Activated B cell treated with CpG ODN at 0.5 μM for 24 hours (primary cell): ENCODE results near the gene WDR54. TPM values are rescaled to one million over a fixed set of nuclear protein-coding genes. Genes with fewer than 3 reads are reported as not detected.
A peak's percentile ranks its signal among the peaks of the same experiment; 100 is the strongest.

Source experiments
- ATAC-seq: fragments of 200-7000 bp; cut with Tn5 transposase; one replicate; pipeline ENCODE4 v1.10.0; 2021; ENCODE audit warnings: low read depth, mild to moderate bottlenecking, moderate library complexity
- CTCF ChIA-PET: fragments of 350-600 bp; sonication (Branson Sonifier 250); formaldehyde crosslinking; loops from one replicate; lab custom pipeline; 2021; ENCODE audit warnings: antibody characterized with exemption; lab: Charles Lee
- POLR2A ChIA-PET: fragments of 350-600 bp; sonication (Branson Sonifier 250); formaldehyde crosslinking; loops from one replicate; lab custom pipeline; 2021; ENCODE audit warnings: antibody characterized with exemption; lab: Charles Lee
- DNase-seq: peaks from one replicate; pipeline ENCODE4 v3.0.0; 2022
- H3K27ac Mint-ChIP-seq: one replicate; pipeline ENCODE4 v1.8.0; 2020; ENCODE audit warnings: mixed read lengths
- H3K27me3 Mint-ChIP-seq: one replicate; pipeline ENCODE4 v1.8.0; 2021; ENCODE audit warnings: mixed read lengths
- H3K36me3 Mint-ChIP-seq: one replicate; pipeline ENCODE4 v1.8.0; 2021; ENCODE audit warnings: low read depth, mixed read lengths
- H3K4me1 Mint-ChIP-seq: one replicate; pipeline ENCODE4 v1.8.0; 2021; ENCODE audit warnings: mixed read lengths
- H3K4me3 Mint-ChIP-seq: one replicate; pipeline ENCODE4 v1.8.0; 2020; ENCODE audit warnings: mild to moderate bottlenecking, mixed read lengths
- H3K9me3 Mint-ChIP-seq: one replicate; pipeline ENCODE4 v1.8.0; 2020; ENCODE audit warnings: mixed read lengths
- intact Hi-C: fragments of 100-400 bp; cut with micrococcal nuclease; formaldehyde crosslinking; loops from one replicate; pipeline ENCODE4 v1.15.1; 2024
- total RNA-seq: library from RNA; stranded (reverse); gene quantifications from 2 replicates; pipeline ENCODE4 v1.2.3, GENCODE V29; 2022
- TF ChIP-seq, protein P1 (sequence below): fragments of 200-600 bp; IDR thresholded peaks from one replicate; pipeline ENCODE4 v1.8.0; 2022; ENCODE audit warnings: antibody characterized with exemption, mild to moderate bottlenecking

WDR54 gene
- total RNA-seq, 1 donor from 2014 or later, result 32.3 TPM

DNA sequence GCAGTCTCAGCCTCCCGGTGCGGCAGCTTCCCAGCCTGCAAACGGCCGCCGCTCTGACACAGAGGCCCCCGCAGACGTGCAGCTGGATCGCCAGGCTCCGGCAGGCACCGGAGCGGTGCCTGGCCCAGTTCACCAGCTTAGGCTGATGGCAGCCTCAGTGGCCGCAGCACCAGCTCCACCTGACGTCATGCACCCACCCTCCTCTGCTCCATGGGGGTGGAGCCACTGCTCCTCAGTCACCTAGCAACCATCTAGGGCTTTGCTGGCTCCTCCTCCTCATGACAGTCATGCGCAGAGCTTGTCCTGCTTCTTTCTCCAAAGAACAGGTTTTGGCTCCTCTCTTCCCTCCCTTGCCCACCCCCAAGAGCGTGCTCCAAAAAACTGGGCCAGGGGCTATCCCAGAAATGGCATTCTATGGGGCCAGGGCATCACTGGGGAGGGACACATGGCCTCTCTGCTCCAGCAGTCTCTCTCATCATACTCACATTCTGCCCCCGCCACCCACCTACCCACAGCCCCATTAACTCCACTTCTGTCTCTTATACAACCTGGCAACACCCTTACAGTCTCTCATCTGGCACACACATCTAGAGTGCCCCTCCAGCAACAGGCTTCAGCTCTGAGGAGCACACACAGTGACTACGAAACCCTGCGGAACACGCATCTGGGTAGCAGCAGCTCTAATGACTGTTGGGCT, 46.9 kb upstream of the WDR54 start:
- H3K4me1 Mint-ChIP-seq, result no peaks in the 10 kb centered on the region
- no peaks in the 10 kb centered on the region for H3K27me3 Mint-ChIP-seq
- TF ChIP-seq, protein P1, sequence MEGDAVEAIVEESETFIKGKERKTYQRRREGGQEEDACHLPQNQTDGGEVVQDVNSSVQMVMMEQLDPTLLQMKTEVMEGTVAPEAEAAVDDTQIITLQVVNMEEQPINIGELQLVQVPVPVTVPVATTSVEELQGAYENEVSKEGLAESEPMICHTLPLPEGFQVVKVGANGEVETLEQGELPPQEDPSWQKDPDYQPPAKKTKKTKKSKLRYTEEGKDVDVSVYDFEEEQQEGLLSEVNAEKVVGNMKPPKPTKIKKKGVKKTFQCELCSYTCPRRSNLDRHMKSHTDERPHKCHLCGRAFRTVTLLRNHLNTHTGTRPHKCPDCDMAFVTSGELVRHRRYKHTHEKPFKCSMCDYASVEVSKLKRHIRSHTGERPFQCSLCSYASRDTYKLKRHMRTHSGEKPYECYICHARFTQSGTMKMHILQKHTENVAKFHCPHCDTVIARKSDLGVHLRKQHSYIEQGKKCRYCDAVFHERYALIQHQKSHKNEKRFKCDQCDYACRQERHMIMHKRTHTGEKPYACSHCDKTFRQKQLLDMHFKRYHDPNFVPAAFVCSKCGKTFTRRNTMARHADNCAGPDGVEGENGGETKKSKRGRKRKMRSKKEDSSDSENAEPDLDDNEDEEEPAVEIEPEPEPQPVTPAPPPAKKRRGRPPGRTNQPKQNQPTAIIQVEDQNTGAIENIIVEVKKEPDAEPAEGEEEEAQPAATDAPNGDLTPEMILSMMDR, result no peak
- peaks cover 71% of the 10 kb centered on the region for H3K36me3 Mint-ChIP-seq
- H3K9me3 Mint-ChIP-seq, result no peaks in the 10 kb centered on the region
- H3K4me3 Mint-ChIP-seq, result no peak overlapping the region
- DNase-seq (no peak), ATAC-seq (no peak)
- no peak overlapping the region for H3K27ac Mint-ChIP-seq
- ChIA-PET POLR2A (no interaction called here), CTCF (no interaction called here)
- intact Hi-C loops, result no loop called here

GRCh38 chr2:74375838-74376237, 45.7 kb upstream of the WDR54 start:
- no peak for DNase-seq
- CTCF ChIA-PET, result no interaction called here
- TF ChIP-seq, protein P1, result no peak
- Mint-ChIP-seq H3K4me3 (no peak overlapping the region), H3K36me3 (peaks cover 61% of the 10 kb centered on the region), H3K27ac (no peak overlapping the region), H3K27me3 (no peaks in the 10 kb centered on the region), H3K9me3 (no peaks in the 10 kb centered on the region), H3K4me1 (peaks cover 10% of the 10 kb centered on the region)
- no peak for ATAC-seq
- intact Hi-C loops, result no loop called here
- POLR2A ChIA-PET, result no interaction called here

GRCh38 chr2:74378007-74378406, 43.5 kb upstream of the WDR54 start:
- Mint-ChIP-seq H3K27me3 (no peaks in the 10 kb centered on the region), H3K9me3 (no peaks in the 10 kb centered on the region), H3K27ac (no peak overlapping the region), H3K4me1 (peaks cover 18% of the 10 kb centered on the region), H3K4me3 (no peak overlapping the region), H3K36me3 (peaks cover 48% of the 10 kb centered on the region)
- TF ChIP-seq, protein P1, result no peak
- intact Hi-C loops, result no loop called here
- ChIA-PET POLR2A (no interaction called here), CTCF (no interaction called here)
- no peak for ATAC-seq
- no peak for DNase-seq

DNA sequence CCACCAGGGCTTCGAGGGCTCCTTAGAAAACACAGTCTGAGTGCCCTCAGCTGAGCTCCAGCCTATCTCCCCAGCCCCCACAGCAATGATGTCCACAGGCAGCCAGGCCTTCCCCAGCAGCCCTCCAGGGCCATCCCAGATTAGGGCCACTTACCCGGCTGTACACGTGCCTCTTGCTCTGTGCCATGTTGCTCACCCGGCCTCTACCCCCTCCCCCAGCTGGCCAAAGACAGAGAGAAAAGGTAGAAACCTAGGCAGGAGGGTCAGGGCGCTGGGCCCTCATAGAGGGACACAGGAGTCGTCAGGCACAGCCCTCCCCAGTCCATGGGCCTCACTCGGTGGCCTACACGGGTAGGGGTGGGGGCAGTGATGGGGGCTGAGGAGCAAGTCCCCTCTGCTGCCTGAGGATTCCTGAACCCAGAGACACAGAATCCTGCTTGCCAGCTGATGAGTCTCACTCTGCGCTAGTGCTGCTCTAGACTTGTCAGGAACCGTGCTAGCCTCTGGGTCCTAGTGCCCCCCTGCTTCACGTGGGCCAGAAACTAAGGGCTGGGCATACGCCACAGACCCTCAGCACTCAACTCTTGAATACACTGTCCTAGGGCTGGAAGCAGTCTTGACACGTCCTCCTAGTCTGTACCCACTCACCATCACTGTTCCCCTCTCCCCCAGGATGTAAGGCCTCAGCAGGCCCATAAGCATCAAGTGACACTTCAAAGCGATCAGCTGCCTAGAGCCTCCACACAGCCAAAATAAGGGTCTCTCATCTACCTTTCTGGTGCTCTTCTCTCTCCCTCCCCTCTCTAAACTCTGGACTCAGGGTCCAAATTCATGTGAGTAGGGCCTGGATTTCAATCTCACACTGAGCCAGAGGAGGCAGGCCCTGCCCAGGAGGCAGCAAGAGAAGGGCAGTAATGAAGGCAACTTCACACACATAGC, 41.4 kb upstream of the WDR54 start, which contains the start of gene DCTN1:
TSS of gene DCTN1 (minus strand) at position 461 of the 939 bp plus-strand sequence. CDS start at position 187, 274 bp downstream.
- ATAC-seq (no peak), DNase-seq (no peak)
- peaks cover 48% of the 10 kb centered on the region for H3K36me3 Mint-ChIP-seq
- TF ChIP-seq, protein P1, result no peak
- intact Hi-C loops, result no loop called here
- H3K27ac Mint-ChIP-seq, result no peak within 1 kb of the TSS
- no peaks in the 10 kb centered on the region for H3K27me3 Mint-ChIP-seq
- H3K9me3 Mint-ChIP-seq, result no peaks in the 10 kb centered on the region
- ChIA-PET POLR2A (interaction anchor here (1.0 kb wide), 1 partner anchor 11 kb away, joined by 4 read pairs; no protein-coding TSS in a partner anchor), CTCF (interaction anchor here (0.9 to 1.0 kb wide), 2 partner anchors 11 to 12 kb away, joined by 3 read pairs; no protein-coding TSS in a partner anchor)
- H3K4me1 Mint-ChIP-seq, result peaks cover 18% of the 10 kb centered on the region
- peak within 1 kb of the TSS; percentile 24 for H3K4me3 Mint-ChIP-seq

- POLR2A ChIA-PET, result no interaction called here
- CTCF ChIA-PET, result interaction anchor here (0.6 kb wide), 1 partner anchor 888 kb away, joined by 3 read pairs; no protein-coding TSS in a partner anchor
- Mint-ChIP-seq H3K9me3 (no peaks in the 10 kb centered on the region), H3K4me3 (no peak overlapping the region), H3K27ac (no peak overlapping the region), H3K36me3 (peaks cover 36% of the 10 kb centered on the region), H3K4me1 (peaks cover 18% of the 10 kb centered on the region), H3K27me3 (no peaks in the 10 kb centered on the region)
- intact Hi-C loops, result no loop called here
- no peak for DNase-seq
- TF ChIP-seq, protein P1, result no peak
- no peak for ATAC-seq
These were observed 39.8 kb upstream of the WDR54 start for GRCh38 chr2:74381751-74382150.
